Subcutaneous adipose tissue (tissue), 4 donors: ENCODE data around the gene SPEM1. TPM values are rescaled to one million over a fixed set of nuclear protein-coding genes. Genes with fewer than 3 reads are reported as not detected.

ENCODE experiments used
- CTCF ChIP-seq: fragments of 450-650 bp; IDR thresholded peaks from one replicate; pipeline ENCODE4 v1.5.1; 2016; ENCODE audit warnings: low read depth, mild to moderate bottlenecking, control low read depth, antibody characterized with exemption, moderate library complexity
- total RNA-seq, 4 donors: library from RNA; depleted of rRNA; stranded (reverse); fragments of >200 nt; gene quantifications; one replicate each; pipeline ENCODE4 v1.1.0, GENCODE V29; 2016

The SPEM1 gene
- total RNA-seq, 4 donors from 2014 or later: not detected

GRCh38 chr17:7425316-7425715 lies 5.2 kb downstream of the SPEM1 start, which contains the start of gene SPEM2:
Gene SPEM2, plus strand, starts transcription at chr17:7425616. Its CDS starts 73 bp downstream, at chr17:7425689.
- TF ChIP-seq CTCF: no peak

GRCh38 chr17:7425756-7426155 lies 5.6 kb downstream of the SPEM1 start:
- no peak for TF ChIP-seq CTCF

- TF ChIP-seq CTCF: no peak
Measured at GRCh38 chr17:7426203-7426863, 6.2 kb downstream of the SPEM1 start.

- TF ChIP-seq CTCF: no peak
Measured at GRCh38 chr17:7426896-7427489, 6.9 kb downstream of the SPEM1 start.

GRCh38 chr17:7427549-7427948 lies 7.4 kb downstream of the SPEM1 start:
- no peak for TF ChIP-seq CTCF

- no peak for TF ChIP-seq CTCF
Measured at GRCh38 chr17:7428557-7428956, 8.4 kb downstream of the SPEM1 start, which contains the start of gene SPEM3. Gene SPEM3, plus strand, starts transcription at chr17:7428857. Its CDS starts 46 bp downstream, at chr17:7428903.

GRCh38 chr17:7429722-7430121 lies 9.6 kb downstream of the SPEM1 start:
- no peak for TF ChIP-seq CTCF
